OCI-LY1 (cell line): ENCODE data around the gene TBC1D9B.

ENCODE experiments used
- H2AFZ ChIP-seq: fragments of 200-600 bp; sonication (generic), shearing (Covaris generic); 2 replicates; pipeline ENCODE4 v1.6.0; 2014; ENCODE audit warnings: antibody characterized with exemption, mild to moderate bottlenecking, low read length
- H3F3A ChIP-seq: fragments of 200-600 bp; sonication (generic), shearing (Covaris generic); 2 replicates; pipeline ENCODE4 v1.6.0; 2014; ENCODE audit warnings: mild to moderate bottlenecking, antibody characterized with exemption, low read length, moderate library complexity; ENCODE audit not compliant: insufficient read depth
- H3K27ac ChIP-seq: fragments of 200-600 bp; sonication (generic); 2 replicates; pipeline ENCODE4 v1.5.1; 2014; ENCODE audit warnings: low read length, mixed run types, mild to moderate bottlenecking, low read depth; ENCODE audit not compliant: poor library complexity, severe bottlenecking
- H3K27me3 ChIP-seq: fragments of 200-600 bp; sonication (generic); 2 replicates; pipeline ENCODE4 v1.6.0; 2014; ENCODE audit warnings: antibody characterized with exemption, mild to moderate bottlenecking, low read length, moderate library complexity; ENCODE audit not compliant: insufficient read depth
- H3K36me3 ChIP-seq: fragments of 200-600 bp; sonication (generic); 2 replicates; pipeline ENCODE4 v1.6.1; 2014; ENCODE audit warnings: mild to moderate bottlenecking, antibody characterized with exemption, low read length, moderate library complexity, mixed read lengths; ENCODE audit not compliant: insufficient read depth
- H3K4me1 ChIP-seq: fragments of 200-600 bp; sonication (generic); 2 replicates; pipeline ENCODE4 v1.5.1; 2014; ENCODE audit warnings: mild to moderate bottlenecking, low read length, moderate library complexity; ENCODE audit not compliant: insufficient read depth, severe bottlenecking
- H3K4me2 ChIP-seq: fragments of 200-600 bp; sonication (generic), shearing (Covaris generic); 2 replicates; pipeline ENCODE4 v1.6.1; 2014; ENCODE audit warnings: low read length
- H3K4me3 ChIP-seq: fragments of 200-600 bp; sonication (generic); 2 replicates; pipeline ENCODE4 v1.5.1; 2014; ENCODE audit warnings: low read length, low read depth, mild to moderate bottlenecking, mixed read lengths; ENCODE audit not compliant: poor library complexity, severe bottlenecking
- H3K79me2 ChIP-seq: fragments of 200-600 bp; shearing (Covaris generic); 2 replicates; pipeline ENCODE4 v1.6.1; 2016; ENCODE audit warnings: mixed run types, low read length, mixed read lengths; ENCODE audit not compliant: insufficient read depth
- H3K9ac ChIP-seq: fragments of 200-600 bp; sonication (generic), shearing (Covaris generic); 2 replicates; pipeline ENCODE4 v1.6.1; 2014; ENCODE audit warnings: mild to moderate bottlenecking, low read length, mixed read lengths
- H3K9me2 ChIP-seq: fragments of 200-600 bp; sonication (generic), shearing (Covaris generic); 2 replicates; pipeline ENCODE4 v1.6.1; 2014; ENCODE audit warnings: low read depth, mild to moderate bottlenecking, low read length, mixed read lengths
- H3K9me3 ChIP-seq: fragments of 200-600 bp; shearing (Covaris generic); 2 replicates; pipeline ENCODE4 v1.6.1; 2014; ENCODE audit warnings: low read length, mixed read lengths
- H4K20me1 ChIP-seq: fragments of 200-600 bp; sonication (generic), shearing (Covaris generic); 2 replicates; pipeline ENCODE4 v1.6.0; 2016; ENCODE audit warnings: mild to moderate bottlenecking, low read length; ENCODE audit not compliant: insufficient read depth
- EZH2 ChIP-seq: fragments of 200-600 bp; sonication (generic), shearing (Covaris generic); IDR thresholded peaks from 2 replicates; pipeline ENCODE4 v1.8.0; 2017; ENCODE audit warnings: borderline replicate concordance, mixed run types, mild to moderate bottlenecking, antibody characterized with exemption, low read length, moderate library complexity, mixed read lengths
- TF ChIP-seq, protein P1 (sequence below): fragments of 200-600 bp; sonication (generic), shearing (Covaris generic); IDR thresholded peaks from 2 replicates; pipeline ENCODE4 v1.5.1; 2017; ENCODE audit warnings: mild to moderate bottlenecking, antibody characterized with exemption, low read length, moderate library complexity, mixed read lengths

Gene TBC1D9B

DNA sequence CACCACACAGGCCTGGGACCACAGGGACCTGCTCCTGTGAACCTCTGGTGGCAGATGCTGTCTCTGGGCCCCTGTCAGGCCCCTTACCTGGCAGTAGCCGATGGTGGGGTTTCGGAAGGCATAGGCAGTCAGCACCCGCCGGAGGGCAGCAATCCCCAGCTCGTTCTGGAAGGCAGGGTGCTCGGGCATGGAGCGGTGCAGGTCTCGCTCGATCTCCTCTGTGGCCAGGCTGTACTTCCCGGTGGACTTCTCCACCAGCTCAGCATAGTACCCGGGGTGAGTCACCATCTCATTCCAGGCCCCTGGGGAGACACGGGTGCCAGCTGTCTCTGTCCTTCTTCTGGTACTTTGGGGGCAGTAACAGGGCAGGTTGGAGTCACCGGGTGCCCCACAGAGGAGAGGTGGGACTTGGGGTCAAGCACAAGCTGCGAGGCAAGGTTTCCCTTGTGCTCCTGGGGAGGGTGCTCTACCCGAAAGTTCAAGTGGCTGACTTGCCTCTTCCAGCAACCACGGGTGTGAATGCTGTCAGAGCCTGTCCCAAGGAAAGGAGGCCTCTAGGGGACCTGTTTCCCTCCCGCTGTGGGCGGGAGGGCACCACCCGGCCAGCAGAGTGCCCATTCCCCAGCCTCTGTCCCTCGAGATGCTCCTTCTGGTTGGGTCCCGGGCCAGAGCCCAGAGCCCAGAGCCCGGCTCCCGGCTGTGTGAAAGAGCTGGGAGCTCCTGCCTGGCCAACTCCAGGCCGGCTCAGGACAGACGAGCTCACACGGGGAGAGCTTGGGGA, 29.3 kb downstream of the TBC1D9B start:
- no peaks in the 10 kb centered on the region for H3K79me2 ChIP-seq
- peaks cover 10% of the 10 kb centered on the region for H3K9me3 ChIP-seq
- peaks cover 44% of the 10 kb centered on the region for H3K36me3 ChIP-seq
- H2AFZ ChIP-seq = no peak overlapping the region
- no peaks in the 10 kb centered on the region for H3K27me3 ChIP-seq
- no peak overlapping the region for H3K9ac ChIP-seq
- no peak overlapping the region for H3K27ac ChIP-seq
- no peaks in the 10 kb centered on the region for H3K4me1 ChIP-seq
- no peaks in the 10 kb centered on the region for H3F3A ChIP-seq
- H3K9me2 ChIP-seq = no peaks in the 10 kb centered on the region
- no peaks in the 10 kb centered on the region for H4K20me1 ChIP-seq
- TF ChIP-seq EZH2 = no peak
- TF ChIP-seq, protein P1, sequence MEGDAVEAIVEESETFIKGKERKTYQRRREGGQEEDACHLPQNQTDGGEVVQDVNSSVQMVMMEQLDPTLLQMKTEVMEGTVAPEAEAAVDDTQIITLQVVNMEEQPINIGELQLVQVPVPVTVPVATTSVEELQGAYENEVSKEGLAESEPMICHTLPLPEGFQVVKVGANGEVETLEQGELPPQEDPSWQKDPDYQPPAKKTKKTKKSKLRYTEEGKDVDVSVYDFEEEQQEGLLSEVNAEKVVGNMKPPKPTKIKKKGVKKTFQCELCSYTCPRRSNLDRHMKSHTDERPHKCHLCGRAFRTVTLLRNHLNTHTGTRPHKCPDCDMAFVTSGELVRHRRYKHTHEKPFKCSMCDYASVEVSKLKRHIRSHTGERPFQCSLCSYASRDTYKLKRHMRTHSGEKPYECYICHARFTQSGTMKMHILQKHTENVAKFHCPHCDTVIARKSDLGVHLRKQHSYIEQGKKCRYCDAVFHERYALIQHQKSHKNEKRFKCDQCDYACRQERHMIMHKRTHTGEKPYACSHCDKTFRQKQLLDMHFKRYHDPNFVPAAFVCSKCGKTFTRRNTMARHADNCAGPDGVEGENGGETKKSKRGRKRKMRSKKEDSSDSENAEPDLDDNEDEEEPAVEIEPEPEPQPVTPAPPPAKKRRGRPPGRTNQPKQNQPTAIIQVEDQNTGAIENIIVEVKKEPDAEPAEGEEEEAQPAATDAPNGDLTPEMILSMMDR = no peak
- no peak overlapping the region for H3K4me3 ChIP-seq
- H3K4me2 ChIP-seq = no peak overlapping the region

DNA sequence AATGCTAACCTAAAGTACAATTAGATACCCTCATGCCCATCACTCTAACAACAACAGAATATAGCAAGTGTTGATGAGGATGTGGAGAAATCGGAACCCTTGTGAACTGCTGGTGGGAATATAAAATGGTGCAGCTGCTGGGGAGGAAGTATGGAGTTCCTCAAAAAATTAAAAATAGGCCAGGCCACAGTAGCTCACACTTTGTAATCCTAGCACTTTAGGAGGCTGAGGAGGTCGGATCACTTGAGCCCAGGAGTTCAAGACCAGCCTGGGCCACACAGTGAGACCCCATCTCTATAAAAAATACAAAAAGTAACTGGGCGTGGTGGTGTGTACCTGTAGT, 31.1 kb downstream of the TBC1D9B start:
- H3K79me2 ChIP-seq = no peaks in the 10 kb centered on the region
- H3K4me3 ChIP-seq = no peak overlapping the region
- no peaks in the 10 kb centered on the region for H3K27me3 ChIP-seq
- no peak overlapping the region for H3K27ac ChIP-seq
- no peaks in the 10 kb centered on the region for H3F3A ChIP-seq
- TF ChIP-seq, protein P1 = no peak
- no peak for TF ChIP-seq EZH2
- H3K9ac ChIP-seq = no peak overlapping the region
- H3K36me3 ChIP-seq = peaks cover 37% of the 10 kb centered on the region; the same call in 1 of the 2 replicates
- no peak overlapping the region for H2AFZ ChIP-seq
- no peaks in the 10 kb centered on the region for H3K4me1 ChIP-seq
- no peaks in the 10 kb centered on the region for H3K9me3 ChIP-seq
- H4K20me1 ChIP-seq = no peaks in the 10 kb centered on the region
- H3K9me2 ChIP-seq = no peaks in the 10 kb centered on the region
- H3K4me2 ChIP-seq = no peak overlapping the region

DNA sequence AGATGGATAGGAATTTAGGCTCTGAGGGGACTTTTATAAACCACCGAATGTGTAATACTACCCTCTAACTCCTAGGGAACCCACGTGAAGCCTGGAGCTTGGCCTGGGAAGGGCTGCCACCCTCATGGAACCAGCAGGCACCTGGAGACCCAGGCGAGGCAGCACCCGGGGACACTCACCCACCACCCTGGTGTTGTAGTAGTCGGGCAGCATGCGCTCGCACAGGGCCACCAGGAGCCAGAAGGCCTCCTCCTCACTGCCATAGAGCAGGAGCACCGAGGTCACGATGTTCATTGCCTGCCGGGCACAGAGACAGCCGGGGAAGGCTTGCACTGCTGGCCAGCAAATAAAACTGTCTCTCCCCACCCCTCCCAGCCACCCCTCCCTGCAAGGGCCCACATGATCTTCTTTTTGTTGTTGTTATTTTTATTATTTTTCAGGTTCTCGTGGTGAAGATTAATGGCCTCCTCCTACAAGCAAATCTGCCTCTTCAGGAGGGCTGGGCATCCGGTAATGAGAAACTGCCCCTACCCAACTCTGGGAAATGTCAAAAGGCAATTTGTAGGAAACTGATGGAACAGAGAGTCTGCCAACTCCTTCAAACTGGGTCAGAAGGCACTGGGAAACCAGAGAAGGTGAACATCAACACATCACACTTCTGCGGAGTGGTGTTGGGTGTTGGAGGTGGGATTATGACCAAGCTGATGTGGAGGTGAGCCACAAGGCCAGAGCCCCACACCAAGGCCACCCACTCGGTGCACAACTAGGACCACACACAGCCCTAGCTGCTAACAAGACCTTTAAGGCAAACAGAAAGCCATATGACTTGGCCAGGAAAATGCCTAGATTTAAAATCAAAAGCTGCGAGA, 31.7 kb downstream of the TBC1D9B start:
- Histone ChIP-seq H2AFZ (no peak overlapping the region), H3K79me2 (no peaks in the 10 kb centered on the region), H3K4me3 (no peak overlapping the region), H3F3A (no peaks in the 10 kb centered on the region), H3K36me3 (peaks cover 42% of the 10 kb centered on the region; the same call in 1 of the 2 replicates), H4K20me1 (no peaks in the 10 kb centered on the region), H3K4me2 (no peak overlapping the region), H3K27ac (no peak overlapping the region), H3K4me1 (no peaks in the 10 kb centered on the region), H3K9ac (no peak overlapping the region), H3K9me3 (no peaks in the 10 kb centered on the region), H3K9me2 (no peaks in the 10 kb centered on the region), H3K27me3 (no peaks in the 10 kb centered on the region)
- TF ChIP-seq, protein P1 = no peak
- TF ChIP-seq EZH2 = no peak
